Stimulated activated CD4-positive, alpha-beta T cell treated with anti-CD3 and anti-CD28 coated beads, Interleukin-12 subunit alpha, Interleukin-12 subunit beta, amount 100 ng/mL, for 4 hours (primary cell): ENCODE data around the gene STK24.

ENCODE experiments used
- DNase-seq: peaks from one replicate; pipeline ENCODE4 v3.0.0-alpha.2; 2020

The STK24 gene

GRCh38 chr13:98508280-98508679 is 68.6 kb downstream of the STK24 start:
- DNase-seq: no peak

GRCh38 chr13:98507282-98507797 is 69.6 kb downstream of the STK24 start:
- DNase-seq: no peak

GRCh38 chr13:98506728-98507230 is 70.1 kb downstream of the STK24 start:
- DNase-seq: no peak

DNA sequence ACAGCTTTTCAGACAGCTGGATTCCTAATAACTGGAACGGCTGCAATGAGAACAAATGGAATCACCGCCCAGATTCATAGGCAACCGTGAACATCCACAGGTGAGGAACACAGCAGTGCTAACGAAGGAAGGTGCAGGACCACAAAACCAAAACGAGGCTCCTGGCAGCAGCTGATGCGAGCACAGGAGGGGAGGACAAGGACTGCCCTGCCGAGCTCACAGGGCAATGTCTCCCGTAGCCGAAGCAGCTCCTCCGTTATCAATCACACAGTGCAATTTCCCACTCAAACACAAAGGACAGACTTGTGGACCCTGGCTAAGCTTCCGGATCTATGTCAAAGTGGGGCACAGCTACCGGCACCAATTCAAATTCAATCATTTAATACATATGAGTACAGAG is 70.6 kb downstream of the STK24 start:
- no peak for DNase-seq

- DNase-seq: no peak
Measured at GRCh38 chr13:98505217-98505616, 71.7 kb downstream of the STK24 start.

DNA sequence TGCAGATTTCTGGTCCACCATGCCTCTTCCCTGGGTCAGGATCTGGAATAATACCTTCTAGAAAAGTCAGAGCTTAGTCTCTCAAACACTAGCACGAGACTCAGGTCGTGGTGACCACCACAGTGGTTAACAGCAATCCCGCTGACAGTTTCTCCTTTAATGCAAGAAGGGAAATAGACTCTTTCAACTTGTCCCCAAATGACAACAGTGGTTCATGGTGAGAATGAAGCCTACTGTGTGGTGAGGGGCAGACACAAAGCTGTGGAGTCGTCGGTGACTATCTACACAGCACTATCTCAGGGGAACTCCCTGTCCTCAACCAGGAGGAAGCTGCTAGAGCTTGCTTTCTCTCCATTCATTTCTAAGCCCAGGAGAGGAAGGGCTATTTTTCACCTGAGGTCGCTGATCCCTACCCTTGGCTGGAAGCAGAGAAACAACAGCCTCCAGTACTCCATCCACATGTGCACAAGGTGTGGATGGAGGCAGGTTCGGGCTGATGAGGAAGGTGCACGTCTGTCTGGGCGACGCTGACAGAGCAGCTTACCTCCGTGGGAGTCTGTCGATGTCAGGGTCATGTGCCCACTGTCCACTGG is 72.4 kb downstream of the STK24 start:
- DNase-seq: no peak

GRCh38 chr13:98504029-98504351 is 72.9 kb downstream of the STK24 start:
- DNase-seq: no peak

GRCh38 chr13:98503175-98504028 is 73.5 kb downstream of the STK24 start:
- DNase-seq: no peak

DNA sequence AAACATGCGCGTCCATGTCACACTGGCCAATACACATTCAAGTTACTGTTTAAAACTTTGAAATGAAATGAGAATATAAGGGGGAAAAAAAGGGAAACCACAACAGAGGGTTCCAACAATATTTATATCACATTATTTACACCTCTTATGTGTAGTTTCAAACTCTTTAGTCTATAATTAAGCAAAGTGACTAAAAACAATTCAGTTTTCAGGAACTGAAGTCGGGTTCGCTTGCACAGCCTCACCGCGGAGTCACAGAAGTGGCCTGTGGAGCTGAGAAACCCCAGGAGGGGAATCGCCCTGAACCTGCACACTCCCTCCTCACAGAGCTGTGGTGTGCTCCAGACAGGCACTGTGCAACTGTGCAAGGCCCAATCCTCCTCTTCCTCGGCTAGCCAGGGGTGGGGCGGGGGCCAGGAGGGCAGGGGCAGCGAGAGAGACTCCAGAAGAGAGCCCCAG is 75.9 kb downstream of the STK24 start:
- no peak for DNase-seq

- DNase-seq: no peak
Measured at GRCh38 chr13:98496966-98497365, 79.9 kb downstream of the STK24 start.

DNA sequence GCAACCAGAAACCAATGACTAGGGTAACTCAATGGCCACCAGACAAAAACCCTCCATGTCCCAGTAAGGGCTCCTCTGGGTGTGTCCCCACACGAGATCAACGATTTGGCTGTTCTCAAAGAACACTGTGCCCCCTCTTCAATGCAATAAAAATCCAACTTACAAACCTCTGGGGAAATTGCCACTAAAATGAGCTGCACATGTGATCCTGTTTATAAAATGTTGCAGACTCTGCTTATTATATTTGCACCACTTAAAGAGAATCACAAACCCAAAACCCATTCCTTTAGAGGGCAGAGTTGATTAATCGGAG is 80.5 kb downstream of the STK24 start:
- no peak for DNase-seq

DNA sequence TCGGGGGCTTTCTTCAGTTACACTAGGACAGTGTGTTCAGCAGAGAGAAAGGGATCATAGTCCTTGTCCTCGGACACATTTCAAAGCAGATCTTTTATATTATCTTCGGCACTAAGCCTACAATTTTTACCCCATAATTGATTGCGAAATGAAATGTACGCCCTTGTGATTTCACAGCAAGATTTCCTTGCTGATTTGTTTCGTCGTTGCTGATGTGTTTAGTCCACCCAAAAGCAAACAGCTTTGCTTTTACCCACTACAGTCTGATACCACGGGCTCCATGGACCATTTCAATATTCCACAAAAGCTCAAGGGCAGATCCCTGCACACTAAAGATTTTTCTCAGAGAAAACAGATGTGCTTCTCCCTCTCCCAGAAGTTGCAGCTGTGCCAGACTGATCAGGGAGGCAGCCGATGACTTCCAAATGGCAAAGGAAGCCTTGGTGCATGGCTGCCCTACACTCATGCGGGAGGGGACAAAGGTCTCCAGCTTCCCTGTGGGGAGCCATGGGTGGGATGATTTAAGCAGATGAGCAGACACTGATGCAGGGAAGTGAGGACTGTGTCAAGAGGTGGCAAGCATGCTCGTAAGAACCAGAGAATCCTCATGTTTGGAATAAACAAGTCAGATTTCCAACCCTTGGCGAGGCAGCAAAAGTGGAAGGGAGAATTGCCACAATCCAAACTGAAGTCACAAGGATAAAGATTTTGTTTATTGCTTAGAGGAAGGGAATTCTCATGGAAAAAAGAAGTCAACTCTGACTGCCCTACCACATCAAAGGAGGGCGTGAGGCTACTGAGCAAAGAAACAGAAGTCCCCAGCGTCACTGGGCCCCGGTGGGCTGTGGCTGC is 81.1 kb downstream of the STK24 start:
- DNase-seq: no peak

GRCh38 chr13:98494769-98495168 is 82.1 kb downstream of the STK24 start:
- no peak for DNase-seq

GRCh38 chr13:98493042-98493712 is 83.7 kb downstream of the STK24 start:
- no peak for DNase-seq

DNA sequence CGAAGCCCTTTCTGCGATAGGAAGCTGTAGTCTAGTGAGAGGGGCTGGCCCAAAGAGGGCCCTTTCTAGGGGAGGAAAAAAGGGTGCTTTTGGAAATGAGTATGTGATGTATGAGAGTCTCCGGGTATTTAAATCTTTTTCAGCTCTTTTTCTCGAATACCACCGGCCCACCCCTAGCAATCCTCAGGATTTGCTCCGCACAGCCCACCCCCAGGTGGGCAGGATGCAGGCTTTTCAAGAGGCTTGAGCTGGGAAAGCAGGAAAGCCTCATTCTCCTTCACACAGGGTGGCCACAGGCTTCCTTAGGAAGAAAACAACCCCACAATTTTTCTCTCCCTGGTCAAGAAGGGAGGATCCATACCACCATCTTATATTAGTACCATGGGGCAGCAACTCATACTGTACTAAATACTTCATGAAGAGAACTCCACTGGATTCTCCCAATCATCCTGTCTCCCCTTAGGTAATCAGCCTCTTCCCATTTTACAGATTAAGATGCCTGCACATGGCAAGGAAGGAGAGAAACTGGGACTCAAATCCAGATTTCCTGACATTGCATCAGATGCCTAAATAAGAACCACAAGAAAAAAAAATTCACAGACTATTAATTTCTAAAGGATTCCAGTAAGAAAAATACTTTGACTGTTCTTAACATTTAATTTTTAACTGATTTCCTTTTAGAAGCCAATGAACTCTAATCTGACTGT is 84.4 kb downstream of the STK24 start:
- no peak for DNase-seq

DNA sequence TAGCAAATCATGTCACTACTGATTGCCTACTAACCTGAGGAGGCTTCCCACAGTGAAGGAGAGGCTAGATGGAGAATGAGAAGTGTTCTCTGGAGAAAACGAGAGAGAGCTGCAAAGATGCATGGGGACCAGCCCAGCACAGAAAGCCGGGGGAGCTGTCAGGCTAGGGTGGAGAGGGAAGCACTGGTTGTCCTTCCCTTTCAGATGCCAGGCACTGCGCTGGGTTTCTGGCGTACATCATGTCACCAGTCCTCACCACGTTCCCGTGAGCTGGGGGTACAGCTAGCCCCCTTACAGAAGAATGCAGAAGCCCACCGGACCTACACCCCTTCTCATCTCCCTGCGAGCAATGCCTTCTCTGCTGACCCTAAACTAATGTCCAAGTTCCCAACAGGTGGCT is 86.0 kb downstream of the STK24 start:
- DNase-seq: no peak

GRCh38 chr13:98490195-98490836 is 86.6 kb downstream of the STK24 start:
- DNase-seq: no peak

GRCh38 chr13:98489446-98490194 is 87.3 kb downstream of the STK24 start:
- DNase-seq: no peak

GRCh38 chr13:98488736-98489135 is 88.2 kb downstream of the STK24 start:
- DNase-seq: no peak

DNA sequence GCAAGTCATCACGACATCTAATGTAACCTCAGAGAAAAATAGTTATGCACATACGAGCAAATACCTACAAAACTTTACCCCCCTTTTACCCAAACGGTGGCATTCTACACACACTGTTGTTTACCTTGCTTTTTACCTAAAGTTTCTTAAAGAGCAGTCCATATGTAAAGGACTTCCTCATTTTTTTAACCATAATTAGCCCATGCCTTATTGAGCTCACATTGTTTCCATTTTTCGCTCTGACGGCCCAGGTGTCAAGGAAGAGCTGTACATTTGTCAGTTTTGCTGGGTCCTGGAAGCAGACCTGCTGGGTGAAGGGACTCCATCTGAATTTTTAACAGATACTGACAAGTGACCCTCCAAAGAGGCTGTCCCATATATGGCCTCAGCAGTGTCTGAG is 89.4 kb downstream of the STK24 start:
- no peak for DNase-seq

DNA sequence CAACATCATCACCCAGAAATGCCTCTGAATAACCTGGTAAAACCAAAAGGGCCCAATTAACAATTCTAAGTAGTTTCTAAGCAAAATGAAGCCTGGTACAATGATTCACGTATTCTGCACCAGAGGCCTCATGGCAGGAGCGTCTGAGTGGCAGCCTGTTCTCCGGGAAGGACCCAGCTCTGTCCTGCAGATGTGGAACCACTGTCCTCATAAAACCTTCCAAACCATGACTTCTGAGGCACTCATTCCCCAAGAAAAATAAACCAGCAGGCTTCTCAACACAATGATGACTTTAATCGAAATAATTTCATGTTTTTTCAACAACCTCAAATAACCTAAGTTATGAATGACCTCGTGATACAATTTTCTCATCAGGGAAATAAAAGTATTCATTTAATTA is 89.9 kb downstream of the STK24 start:
- DNase-seq: no peak
